Progenitor cell of endocrine pancreas (in vitro differentiated cells): Measurements from ENCODE around the gene ARHGAP15. TPM values are rescaled to one million over a fixed set of nuclear protein-coding genes. Genes with fewer than 3 reads are reported as not detected.

Source experiments
- DNase-seq: peaks from one replicate; pipeline ENCODE4 v3.0.0; 2021; ENCODE audit warnings: low spot score; ENCODE audit not compliant: unreplicated experiment
- H3K27ac Mint-ChIP-seq: 2 replicates; pipeline ENCODE4 v1.8.0; 2021; ENCODE audit warnings: mild to moderate bottlenecking, moderate library complexity, mixed read lengths
- H3K27me3 Mint-ChIP-seq: 2 replicates; pipeline ENCODE4 v1.8.0; 2021; ENCODE audit warnings: mixed read lengths
- H3K36me3 Mint-ChIP-seq: 2 replicates; pipeline ENCODE4 v1.8.0; 2022; ENCODE audit warnings: mixed read lengths; ENCODE audit not compliant: insufficient read depth
- H3K4me1 Mint-ChIP-seq: 2 replicates; pipeline ENCODE4 v1.8.0; 2021; ENCODE audit warnings: low read depth, mixed read lengths
- H3K4me3 Mint-ChIP-seq: 2 replicates; pipeline ENCODE4 v1.8.0; 2021; ENCODE audit warnings: low read depth, mild to moderate bottlenecking, moderate library complexity, mixed read lengths
- H3K9me3 Mint-ChIP-seq: 2 replicates; pipeline ENCODE4 v1.8.0; 2021; ENCODE audit warnings: low read depth, mixed read lengths
- total RNA-seq: library from RNA; stranded (reverse); gene quantifications from 2 replicates; pipeline ENCODE4 v1.2.1, GENCODE V29; 2021
- TF ChIP-seq, protein P1 (sequence below): fragments of 200-600 bp; sonication (generic); IDR thresholded peaks from one replicate; pipeline ENCODE4 v1.5.0; 2021; ENCODE audit warnings: antibody characterized with exemption, mild to moderate bottlenecking; ENCODE audit not compliant: unreplicated experiment

Gene ARHGAP15
- total RNA-seq, 1 donor from 2014 or later = not detected

DNA sequence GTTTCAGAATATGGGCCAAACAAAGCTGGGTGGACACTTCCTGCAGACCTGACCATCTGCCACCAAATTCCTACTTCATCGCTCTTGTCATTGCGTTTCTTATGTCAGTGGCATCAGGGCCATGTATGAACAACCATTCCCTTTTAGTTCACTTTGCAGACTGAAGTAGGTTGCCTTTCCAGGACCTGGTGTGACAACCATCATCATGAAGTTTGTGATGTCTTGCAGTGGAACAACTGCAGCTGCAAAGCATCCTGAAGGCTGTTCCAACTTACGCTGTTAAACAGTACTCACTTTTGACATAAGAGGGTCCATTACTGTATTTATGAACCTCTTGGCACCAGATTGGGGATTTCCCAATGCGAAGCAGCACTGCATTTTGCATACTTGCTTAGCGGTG lies 511.6 kb downstream of the ARHGAP15 start:
- no peak overlapping the region for H3K27ac Mint-ChIP-seq
- no peak for DNase-seq
- H3K4me3 Mint-ChIP-seq = no peak overlapping the region
- H3K9me3 Mint-ChIP-seq = peaks cover 3% of the 10 kb centered on the region
- H3K36me3 Mint-ChIP-seq = no peaks in the 10 kb centered on the region
- no peaks in the 10 kb centered on the region for H3K27me3 Mint-ChIP-seq
- H3K4me1 Mint-ChIP-seq = no peaks in the 10 kb centered on the region
- TF ChIP-seq, protein P1, sequence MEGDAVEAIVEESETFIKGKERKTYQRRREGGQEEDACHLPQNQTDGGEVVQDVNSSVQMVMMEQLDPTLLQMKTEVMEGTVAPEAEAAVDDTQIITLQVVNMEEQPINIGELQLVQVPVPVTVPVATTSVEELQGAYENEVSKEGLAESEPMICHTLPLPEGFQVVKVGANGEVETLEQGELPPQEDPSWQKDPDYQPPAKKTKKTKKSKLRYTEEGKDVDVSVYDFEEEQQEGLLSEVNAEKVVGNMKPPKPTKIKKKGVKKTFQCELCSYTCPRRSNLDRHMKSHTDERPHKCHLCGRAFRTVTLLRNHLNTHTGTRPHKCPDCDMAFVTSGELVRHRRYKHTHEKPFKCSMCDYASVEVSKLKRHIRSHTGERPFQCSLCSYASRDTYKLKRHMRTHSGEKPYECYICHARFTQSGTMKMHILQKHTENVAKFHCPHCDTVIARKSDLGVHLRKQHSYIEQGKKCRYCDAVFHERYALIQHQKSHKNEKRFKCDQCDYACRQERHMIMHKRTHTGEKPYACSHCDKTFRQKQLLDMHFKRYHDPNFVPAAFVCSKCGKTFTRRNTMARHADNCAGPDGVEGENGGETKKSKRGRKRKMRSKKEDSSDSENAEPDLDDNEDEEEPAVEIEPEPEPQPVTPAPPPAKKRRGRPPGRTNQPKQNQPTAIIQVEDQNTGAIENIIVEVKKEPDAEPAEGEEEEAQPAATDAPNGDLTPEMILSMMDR = no peak

DNA sequence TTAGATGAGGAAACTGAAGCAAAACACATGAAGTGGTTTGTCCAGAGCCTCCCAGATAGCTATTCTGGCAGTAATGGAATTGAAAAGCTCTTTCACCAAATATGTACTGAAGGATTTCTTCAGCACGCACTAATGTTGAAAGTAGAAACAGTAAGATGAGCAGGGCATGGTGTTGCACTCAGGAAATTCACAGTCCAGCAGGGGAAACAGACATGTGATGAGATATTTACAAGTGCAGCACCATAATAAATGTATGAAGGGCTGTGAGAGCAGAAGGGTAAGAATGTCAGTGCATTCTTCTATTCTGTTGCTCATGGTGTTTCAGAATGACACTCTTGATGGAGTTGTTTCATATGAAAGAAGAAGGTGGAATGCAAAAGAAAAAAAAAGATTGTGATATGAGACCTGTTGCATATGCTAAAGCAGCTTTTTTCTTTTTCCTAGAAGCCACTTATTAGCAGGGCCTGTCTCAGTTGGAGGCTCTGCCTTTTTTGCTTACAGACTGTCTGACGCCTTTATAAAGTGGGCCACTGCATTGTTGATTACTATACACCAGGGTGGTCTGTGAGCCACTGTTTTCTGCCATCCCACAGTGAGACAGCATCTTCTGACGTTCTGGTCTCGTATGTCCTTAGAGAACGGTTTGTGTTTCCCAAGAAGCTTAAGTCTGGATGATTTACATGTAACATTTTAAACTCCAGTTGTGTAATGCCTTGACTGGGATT lies 516.9 kb downstream of the ARHGAP15 start:
- H3K27ac Mint-ChIP-seq = no peak overlapping the region
- H3K27me3 Mint-ChIP-seq = no peaks in the 10 kb centered on the region
- H3K4me3 Mint-ChIP-seq = no peak overlapping the region
- H3K9me3 Mint-ChIP-seq = no peaks in the 10 kb centered on the region
- TF ChIP-seq, protein P1 = no peak
- no peak for DNase-seq
- no peaks in the 10 kb centered on the region for H3K4me1 Mint-ChIP-seq
- H3K36me3 Mint-ChIP-seq = no peaks in the 10 kb centered on the region

DNA sequence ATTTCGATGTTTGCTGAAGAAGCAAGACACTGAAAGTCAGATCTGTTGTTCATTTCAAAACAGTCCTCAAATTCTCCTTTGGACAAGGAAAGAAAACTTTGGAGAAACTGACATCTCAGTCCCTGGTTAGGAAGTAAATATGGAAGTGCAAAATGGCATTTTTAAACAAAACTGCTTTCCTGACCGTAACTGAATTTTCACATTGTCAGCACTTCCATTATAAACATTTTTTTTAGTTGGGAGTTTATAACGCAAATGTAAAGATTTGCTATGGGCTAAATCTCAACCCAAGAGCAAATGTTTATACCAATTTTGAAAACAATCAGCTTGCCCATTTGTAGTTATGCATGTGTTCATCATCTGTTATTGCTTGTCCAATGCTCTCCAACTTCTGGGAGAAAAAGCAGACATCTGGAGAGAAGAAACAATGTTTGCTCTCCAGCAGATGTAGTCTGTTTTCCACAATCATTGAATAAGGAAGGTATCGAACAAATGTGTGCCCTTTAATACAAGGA lies 520.1 kb downstream of the ARHGAP15 start:
- Mint-ChIP-seq H3K4me1 (no peaks in the 10 kb centered on the region), H3K27me3 (no peaks in the 10 kb centered on the region), H3K27ac (no peak overlapping the region), H3K4me3 (no peak overlapping the region), H3K9me3 (peaks cover 11% of the 10 kb centered on the region), H3K36me3 (no peaks in the 10 kb centered on the region)
- DNase-seq = no peak
- TF ChIP-seq, protein P1 = no peak

DNA sequence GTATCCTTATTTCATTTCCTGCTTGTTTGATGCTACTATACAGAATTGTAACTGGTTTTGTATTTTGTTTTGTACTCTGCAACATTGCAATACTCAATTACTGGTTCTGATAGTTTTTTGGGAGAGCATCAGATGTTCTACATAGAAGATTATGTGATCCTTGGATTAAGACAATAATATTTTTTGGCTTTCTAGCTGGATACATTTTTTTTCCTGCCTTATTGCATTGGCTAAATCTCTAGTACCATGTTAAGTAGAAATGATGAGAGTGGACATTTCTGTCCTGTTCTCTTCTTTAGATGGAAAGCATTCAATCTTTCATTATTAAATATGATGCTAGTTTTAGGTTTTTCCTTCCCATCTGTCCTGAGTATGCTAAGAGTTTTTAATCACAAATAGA lies 523.5 kb downstream of the ARHGAP15 start:
- no peak for DNase-seq
- Mint-ChIP-seq H3K27me3 (no peaks in the 10 kb centered on the region), H3K36me3 (no peaks in the 10 kb centered on the region), H3K4me3 (no peak overlapping the region), H3K4me1 (no peaks in the 10 kb centered on the region), H3K27ac (no peak overlapping the region), H3K9me3 (peaks cover 11% of the 10 kb centered on the region)
- TF ChIP-seq, protein P1 = no peak

DNA sequence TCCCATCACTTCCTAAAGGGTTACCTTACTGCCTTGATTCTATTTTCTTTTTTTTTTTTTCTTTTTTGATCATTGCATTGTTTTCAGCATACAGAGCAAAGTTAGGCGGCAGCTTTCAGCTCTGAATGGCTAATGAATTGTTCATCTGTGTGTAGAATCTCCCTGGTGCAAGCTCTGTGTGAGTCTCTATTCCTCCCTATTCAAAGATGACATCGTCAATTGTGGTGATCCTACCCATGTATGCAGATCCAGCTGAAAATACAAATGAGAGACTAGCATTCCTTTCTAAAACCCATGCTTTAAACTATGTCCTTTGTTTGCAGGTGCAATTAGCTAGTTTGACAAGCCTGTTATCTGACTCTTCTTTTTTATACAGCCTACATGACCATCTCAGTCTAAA lies 539.0 kb downstream of the ARHGAP15 start:
- H3K4me1 Mint-ChIP-seq = no peaks in the 10 kb centered on the region
- no peak overlapping the region for H3K27ac Mint-ChIP-seq
- H3K9me3 Mint-ChIP-seq = peaks cover 4% of the 10 kb centered on the region
- H3K4me3 Mint-ChIP-seq = no peak overlapping the region
- H3K27me3 Mint-ChIP-seq = no peaks in the 10 kb centered on the region
- TF ChIP-seq, protein P1 = no peak
- DNase-seq = no peak
- H3K36me3 Mint-ChIP-seq = no peaks in the 10 kb centered on the region
